Lower leg skin (tissue), 3 donors: ENCODE measurements around the gene NOP58.

Experiments
- POLR2A ChIP-seq, 2 donors: fragments of 450-650 bp; IDR thresholded peaks; one replicate each; pipeline ENCODE4 v1.6.1; 2016 to 2017; ENCODE audit warnings: antibody characterized with exemption in 2 of 2, mild to moderate bottlenecking in 1 of 2, moderate library complexity in 1 of 2
- TF ChIP-seq, protein P1 (sequence below), 3 donors: fragments of 450-650 bp; IDR thresholded peaks; one replicate each; pipeline ENCODE4 v1.5.1; 2016; ENCODE audit warnings: antibody characterized with exemption in 3 of 3, mild to moderate bottlenecking in 3 of 3, moderate library complexity in 2 of 3

DNA sequence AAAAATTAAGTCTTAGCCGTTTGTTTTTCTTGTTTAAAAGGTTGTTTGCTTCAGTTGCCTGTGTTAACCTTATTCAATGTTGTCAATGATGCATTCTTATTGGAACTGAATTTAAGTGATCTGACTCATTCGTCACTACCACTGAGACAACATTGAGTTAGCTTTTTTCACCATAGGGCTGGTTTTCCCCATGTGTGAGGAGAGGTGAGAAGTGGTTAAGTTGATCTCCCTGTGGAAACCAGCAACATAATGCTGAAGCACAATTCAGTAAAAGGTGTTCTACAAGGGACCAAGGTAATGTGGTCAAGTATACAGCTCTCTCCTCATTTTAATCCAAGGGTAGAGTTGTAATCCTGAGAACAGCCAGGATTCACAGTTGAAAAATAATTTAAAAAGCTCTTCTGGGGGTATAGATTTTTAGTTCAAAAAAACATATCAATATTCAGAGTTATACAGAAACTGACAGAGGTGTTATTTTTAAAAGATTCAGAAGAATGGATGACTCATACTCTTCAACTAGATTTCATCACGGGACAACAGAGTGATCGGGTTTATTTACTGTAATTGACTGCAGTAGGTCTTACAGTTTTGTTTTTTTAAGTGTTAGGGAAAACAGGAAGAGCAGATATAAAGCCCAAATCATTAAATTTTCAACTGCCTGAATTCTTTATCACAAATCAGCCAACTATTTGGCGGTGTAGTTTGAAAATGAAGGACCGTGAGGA lies 12.6 kb downstream of the NOP58 start:
- TF ChIP-seq, protein P1, sequence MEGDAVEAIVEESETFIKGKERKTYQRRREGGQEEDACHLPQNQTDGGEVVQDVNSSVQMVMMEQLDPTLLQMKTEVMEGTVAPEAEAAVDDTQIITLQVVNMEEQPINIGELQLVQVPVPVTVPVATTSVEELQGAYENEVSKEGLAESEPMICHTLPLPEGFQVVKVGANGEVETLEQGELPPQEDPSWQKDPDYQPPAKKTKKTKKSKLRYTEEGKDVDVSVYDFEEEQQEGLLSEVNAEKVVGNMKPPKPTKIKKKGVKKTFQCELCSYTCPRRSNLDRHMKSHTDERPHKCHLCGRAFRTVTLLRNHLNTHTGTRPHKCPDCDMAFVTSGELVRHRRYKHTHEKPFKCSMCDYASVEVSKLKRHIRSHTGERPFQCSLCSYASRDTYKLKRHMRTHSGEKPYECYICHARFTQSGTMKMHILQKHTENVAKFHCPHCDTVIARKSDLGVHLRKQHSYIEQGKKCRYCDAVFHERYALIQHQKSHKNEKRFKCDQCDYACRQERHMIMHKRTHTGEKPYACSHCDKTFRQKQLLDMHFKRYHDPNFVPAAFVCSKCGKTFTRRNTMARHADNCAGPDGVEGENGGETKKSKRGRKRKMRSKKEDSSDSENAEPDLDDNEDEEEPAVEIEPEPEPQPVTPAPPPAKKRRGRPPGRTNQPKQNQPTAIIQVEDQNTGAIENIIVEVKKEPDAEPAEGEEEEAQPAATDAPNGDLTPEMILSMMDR (IDR thresholded peaks at IDR 0.05): no peak
- TF ChIP-seq POLR2A (IDR thresholded peaks at IDR 0.05): no peak
